Thyroid gland (tissue), 4 donors: Measurements from ENCODE around the gene ANKRD29.

Experiments used
- POLR2A ChIP-seq, 2 donors: fragments of 450-650 bp; IDR thresholded peaks; one replicate each; pipeline ENCODE4 v1.6.1; 2017; ENCODE audit warnings: antibody characterized with exemption in 2 of 2, mild to moderate bottlenecking in 2 of 2, moderate library complexity in 1 of 2
- TF ChIP-seq, protein P1 (sequence below), 6 experiments: fragments of 200-600 bp in 3 of 6; fragments of 450-650 bp in 3 of 6; sonication (generic) in 3 of 6; IDR thresholded peaks; one replicate each; pipeline ENCODE4 v1.5.1; 2016 to 2019; ENCODE audit warnings: antibody characterized with exemption in 6 of 6, mild to moderate bottlenecking in 2 of 6, inconsistent platforms in 1 of 6, moderate library complexity in 1 of 6

DNA sequence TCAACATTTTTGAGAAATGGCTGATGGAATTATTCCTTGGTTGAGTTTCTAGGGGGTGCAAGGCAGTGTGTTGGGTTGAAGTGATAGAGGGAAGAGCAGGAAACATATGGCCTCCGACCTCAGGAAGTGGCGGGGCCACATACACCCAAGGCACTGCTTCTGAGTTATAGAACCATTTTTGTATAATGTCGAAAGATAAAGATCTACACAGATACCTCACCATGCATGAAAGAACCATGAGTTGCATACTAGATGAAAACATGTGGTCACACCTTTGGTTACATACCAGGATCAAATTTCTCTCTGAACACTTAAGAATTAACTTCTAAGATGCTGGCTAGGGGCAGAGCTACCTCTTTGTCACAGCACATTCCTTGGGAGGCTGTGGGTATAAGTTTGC, 49.7 kb upstream of the ANKRD29 start:
- TF ChIP-seq, protein P1, sequence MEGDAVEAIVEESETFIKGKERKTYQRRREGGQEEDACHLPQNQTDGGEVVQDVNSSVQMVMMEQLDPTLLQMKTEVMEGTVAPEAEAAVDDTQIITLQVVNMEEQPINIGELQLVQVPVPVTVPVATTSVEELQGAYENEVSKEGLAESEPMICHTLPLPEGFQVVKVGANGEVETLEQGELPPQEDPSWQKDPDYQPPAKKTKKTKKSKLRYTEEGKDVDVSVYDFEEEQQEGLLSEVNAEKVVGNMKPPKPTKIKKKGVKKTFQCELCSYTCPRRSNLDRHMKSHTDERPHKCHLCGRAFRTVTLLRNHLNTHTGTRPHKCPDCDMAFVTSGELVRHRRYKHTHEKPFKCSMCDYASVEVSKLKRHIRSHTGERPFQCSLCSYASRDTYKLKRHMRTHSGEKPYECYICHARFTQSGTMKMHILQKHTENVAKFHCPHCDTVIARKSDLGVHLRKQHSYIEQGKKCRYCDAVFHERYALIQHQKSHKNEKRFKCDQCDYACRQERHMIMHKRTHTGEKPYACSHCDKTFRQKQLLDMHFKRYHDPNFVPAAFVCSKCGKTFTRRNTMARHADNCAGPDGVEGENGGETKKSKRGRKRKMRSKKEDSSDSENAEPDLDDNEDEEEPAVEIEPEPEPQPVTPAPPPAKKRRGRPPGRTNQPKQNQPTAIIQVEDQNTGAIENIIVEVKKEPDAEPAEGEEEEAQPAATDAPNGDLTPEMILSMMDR (IDR thresholded peaks at IDR 0.05), result no peak
- TF ChIP-seq POLR2A (IDR thresholded peaks at IDR 0.05), result no peak
